Measurements from ENCODE around the gene BCAS3. TPM values are rescaled to one million over a fixed set of nuclear protein-coding genes. Genes with fewer than 3 reads are reported as not detected.

Gene BCAS3
- total RNA-seq, 1 experiment from 2014 or later: 14.3 TPM

DNA sequence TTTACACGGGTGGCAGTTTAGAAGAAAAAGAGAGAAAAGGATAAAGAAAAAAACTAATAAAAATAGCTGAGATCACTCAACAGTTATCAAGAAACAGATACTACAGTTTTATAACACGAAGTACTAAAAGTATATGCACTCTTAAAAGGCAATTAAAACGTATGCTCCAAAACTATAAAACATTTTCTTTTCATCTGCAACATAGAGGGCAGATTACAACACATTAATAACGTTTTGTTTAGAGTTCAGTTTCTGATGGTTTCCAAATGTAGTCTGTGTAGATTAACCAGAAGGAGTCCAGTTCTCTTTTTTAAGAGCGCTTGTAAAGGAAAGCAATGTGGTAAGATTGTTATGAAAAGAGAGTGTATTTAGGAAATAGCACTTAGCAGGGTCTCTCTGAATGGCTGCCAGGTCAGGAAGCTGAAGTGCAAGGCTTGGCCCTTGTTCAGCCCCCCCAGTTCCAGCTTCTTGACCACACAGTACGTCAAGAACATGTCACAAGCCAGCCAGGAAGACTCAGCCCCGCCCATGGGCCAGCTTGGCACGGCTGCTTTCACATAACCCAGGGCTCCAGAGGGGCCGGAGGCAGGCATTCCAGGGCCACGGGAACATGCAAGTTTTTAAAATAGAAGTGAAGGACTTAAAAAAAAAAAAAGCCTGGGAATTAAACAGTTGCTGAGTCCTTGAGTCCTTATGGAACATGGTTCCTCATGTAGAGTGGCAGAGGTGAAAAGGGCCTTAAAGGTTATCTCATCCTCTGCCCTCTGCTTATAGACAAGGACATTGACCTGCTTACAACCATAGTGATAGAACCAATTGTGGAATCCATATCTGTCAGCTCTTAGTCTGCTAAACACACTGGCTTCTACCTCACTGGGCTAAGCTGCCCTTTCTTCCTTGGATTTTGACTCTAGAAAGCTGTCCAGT, 574.6 kb downstream of the BCAS3 start:
- DNase-seq (ENCODE audit: low read depth in 1 of 2, low spot score in 2 of 2): peak; percentile 86 to 93
- Histone ChIP-seq H3K36me3 (no peaks in the 10 kb centered on the region), H3K9me3 (replicated peaks) (no peaks in the 10 kb centered on the region), H3K4me1 (replicated peaks) (peaks cover 37% of the 10 kb centered on the region), H3K4me3 (no peak overlapping the region), H3K27ac (peak overlapping the region; percentile 53), H3K27me3 (replicated peaks) (no peaks in the 10 kb centered on the region)

DNA sequence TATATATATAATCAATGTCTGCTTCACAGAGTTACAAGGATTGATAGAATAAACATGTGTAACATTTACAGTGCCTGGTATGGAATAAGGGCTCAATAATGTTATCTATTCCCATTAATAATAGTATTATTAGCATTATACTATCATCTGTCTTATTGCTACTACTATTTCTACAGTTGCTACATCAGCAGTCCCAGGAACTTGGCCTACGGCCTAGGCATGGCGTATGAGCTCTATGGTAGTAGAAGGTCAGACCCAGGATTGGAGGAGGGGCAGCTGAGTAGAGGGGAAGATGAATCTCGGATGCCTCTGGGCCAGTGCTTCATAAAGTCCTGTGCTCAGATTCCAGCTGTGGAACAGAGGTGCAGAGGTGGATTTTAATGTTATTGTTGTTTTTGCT, 575.7 kb downstream of the BCAS3 start:
- no peak overlapping the region for H3K27ac ChIP-seq
- no peak overlapping the region for H3K4me3 ChIP-seq
- no peak for DNase-seq (ENCODE audit: low read depth in 1 of 2, low spot score in 2 of 2)
- H3K27me3 ChIP-seq (replicated peaks): no peaks in the 10 kb centered on the region
- H3K4me1 ChIP-seq (replicated peaks): peaks cover 31% of the 10 kb centered on the region
- no peaks in the 10 kb centered on the region for H3K9me3 ChIP-seq (replicated peaks)
- no peaks in the 10 kb centered on the region for H3K36me3 ChIP-seq

DNA sequence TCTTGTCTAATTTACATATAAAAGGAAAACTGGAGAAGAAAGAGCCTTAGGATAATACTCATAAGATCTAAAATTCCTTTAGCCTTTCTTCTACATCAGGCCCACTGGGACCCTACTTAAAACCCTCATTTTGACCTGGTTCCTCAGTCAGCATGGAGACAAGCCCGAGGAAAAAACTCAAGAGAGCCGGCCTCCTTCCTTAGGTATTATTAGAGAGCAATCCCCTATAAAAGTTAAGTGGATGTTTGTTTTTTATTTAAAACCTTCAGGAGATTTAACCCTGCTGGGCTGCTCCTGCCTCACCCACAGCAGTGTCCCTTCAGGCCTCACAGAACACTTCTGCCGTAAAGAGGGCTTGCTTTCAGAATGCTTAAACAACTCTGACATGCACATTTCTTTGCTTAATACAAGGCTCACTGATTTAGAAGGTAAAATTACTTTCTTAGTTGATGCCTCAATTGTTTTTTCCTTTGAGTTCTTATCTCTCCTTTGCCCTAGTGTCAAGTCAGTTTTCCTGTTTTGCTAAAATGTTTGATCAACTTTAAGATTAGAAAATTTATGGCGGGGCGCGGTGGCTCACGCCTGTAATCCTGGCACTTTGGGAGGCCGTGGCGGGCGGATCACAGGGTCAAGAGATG, 576.4 kb downstream of the BCAS3 start:
- Histone ChIP-seq H3K27ac (no peak overlapping the region), H3K4me3 (no peak overlapping the region), H3K27me3 (replicated peaks) (no peaks in the 10 kb centered on the region), H3K4me1 (replicated peaks) (peaks cover 31% of the 10 kb centered on the region), H3K36me3 (no peaks in the 10 kb centered on the region), H3K9me3 (replicated peaks) (no peaks in the 10 kb centered on the region)
- DNase-seq (ENCODE audit: low read depth in 1 of 2, low spot score in 2 of 2): no peak

DNA sequence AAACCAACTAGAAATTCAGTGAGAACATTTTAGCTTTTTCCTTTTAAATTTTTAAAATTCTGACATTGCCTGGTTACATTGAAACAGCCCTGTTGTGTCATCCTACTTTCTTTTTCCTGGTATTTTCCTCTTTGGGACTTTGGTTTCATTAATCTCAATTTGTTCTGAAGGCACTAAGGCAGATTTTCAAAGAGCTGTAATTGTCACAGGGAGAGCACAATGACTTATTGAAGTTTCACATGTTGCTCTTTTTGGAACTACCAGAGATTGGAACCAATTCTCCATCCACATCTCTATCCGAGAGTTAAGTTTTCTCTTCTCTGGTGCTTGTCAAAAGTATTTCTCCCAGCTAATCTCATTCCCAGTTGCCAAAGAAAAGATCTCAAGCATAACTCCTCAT, 577.3 kb downstream of the BCAS3 start:
- no peak overlapping the region for H3K4me3 ChIP-seq

DNA sequence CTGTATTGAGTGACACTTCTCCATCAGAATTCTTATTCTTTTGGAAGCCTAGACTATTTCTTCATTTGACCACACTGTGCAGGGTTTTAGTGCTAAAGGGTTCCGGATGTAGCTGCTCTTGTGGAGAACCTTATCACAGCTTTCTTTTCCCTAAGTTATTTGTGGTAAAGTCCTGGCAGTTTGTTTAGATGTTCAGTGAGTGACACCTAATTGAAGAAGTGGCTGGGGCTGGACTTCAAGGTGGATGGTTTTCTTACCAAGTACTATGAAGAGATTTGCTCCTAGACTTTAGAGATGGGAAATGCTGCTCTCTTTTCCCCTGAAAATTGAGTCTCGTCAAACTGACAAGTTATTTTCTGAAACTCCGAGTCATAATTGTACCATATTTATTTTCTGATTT, 578.0 kb downstream of the BCAS3 start:
- no peak overlapping the region for H3K4me3 ChIP-seq
- no peaks in the 10 kb centered on the region for H3K9me3 ChIP-seq (replicated peaks)
- H3K4me1 ChIP-seq (replicated peaks): peaks cover 23% of the 10 kb centered on the region
- no peak for DNase-seq (ENCODE audit: low read depth in 1 of 2, low spot score in 2 of 2)
- H3K27me3 ChIP-seq (replicated peaks): no peaks in the 10 kb centered on the region
- H3K27ac ChIP-seq: no peak overlapping the region
- no peaks in the 10 kb centered on the region for H3K36me3 ChIP-seq

More for the DNA sequence above, 577.3 kb downstream of the BCAS3 start:
- Histone ChIP-seq H3K9me3 (replicated peaks) (no peaks in the 10 kb centered on the region), H3K36me3 (no peaks in the 10 kb centered on the region), H3K27ac (no peak overlapping the region), H3K4me1 (replicated peaks) (peaks cover 31% of the 10 kb centered on the region), H3K27me3 (replicated peaks) (no peaks in the 10 kb centered on the region)
- no peak for DNase-seq (ENCODE audit: low read depth in 1 of 2, low spot score in 2 of 2)

DNA sequence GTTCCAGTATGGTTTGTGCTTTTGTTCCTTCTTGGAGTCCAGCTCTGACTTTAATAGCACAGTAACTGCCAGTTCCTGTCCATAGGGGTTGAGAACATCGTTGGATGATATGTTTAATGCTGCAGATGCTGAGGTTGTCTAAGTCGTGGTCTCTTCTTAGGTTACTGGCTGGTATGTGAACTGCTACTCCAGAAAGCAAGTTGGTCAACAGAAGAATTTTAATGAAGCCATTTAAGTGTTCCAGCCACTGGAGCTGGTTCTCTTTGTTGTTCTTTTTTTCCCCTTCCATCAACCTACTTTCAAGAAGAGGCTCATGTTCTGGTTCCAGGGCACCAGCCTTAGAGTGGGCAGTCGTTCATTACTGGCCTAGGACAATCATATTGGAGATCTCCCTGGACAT, 581.7 kb downstream of the BCAS3 start:
- Histone ChIP-seq H3K27me3 (replicated peaks) (no peaks in the 10 kb centered on the region), H3K4me3 (no peak overlapping the region), H3K27ac (no peak overlapping the region), H3K9me3 (replicated peaks) (no peaks in the 10 kb centered on the region), H3K4me1 (replicated peaks) (no peaks in the 10 kb centered on the region), H3K36me3 (no peaks in the 10 kb centered on the region)
- no peak for DNase-seq (ENCODE audit: low read depth in 1 of 2, low spot score in 2 of 2)

DNA sequence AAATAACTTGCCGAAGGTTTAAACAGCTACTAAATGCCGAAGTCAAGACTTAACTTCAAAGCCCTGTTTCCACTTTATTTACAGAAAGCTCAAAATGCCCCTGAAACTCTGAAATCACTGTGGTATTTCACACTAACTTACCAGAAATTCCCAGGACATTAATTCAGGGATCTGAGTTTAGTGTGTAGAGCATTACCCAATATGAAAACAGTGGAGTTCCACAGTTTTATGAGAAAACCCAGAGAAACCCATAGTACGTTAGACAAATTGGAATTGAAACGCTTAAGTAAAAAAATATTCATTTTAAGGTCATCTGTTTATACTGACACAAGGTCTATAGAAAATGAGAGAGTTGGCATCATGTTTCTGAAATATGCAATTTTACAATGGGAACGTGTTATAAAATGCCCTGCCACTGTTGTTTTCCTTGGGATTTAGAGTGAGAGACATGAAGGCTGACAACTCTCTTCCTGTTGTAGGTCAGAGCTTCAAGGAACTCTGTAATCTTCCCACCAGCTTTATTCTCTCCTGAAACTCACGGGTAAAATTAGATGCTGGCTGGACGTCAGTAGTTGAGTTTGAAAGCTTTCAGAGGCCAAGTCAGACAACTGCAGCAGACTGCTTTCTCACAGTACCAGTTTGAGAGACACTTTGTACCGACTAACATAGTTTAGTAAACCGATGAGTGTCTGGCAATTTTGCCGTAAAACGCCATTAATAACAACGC, 582.6 kb downstream of the BCAS3 start:
- Histone ChIP-seq H3K36me3 (no peaks in the 10 kb centered on the region), H3K27me3 (replicated peaks) (no peaks in the 10 kb centered on the region), H3K4me3 (no peak overlapping the region), H3K4me1 (replicated peaks) (no peaks in the 10 kb centered on the region), H3K27ac (no peak overlapping the region), H3K9me3 (replicated peaks) (no peaks in the 10 kb centered on the region)
- no peak for DNase-seq (ENCODE audit: low read depth in 1 of 2, low spot score in 2 of 2)

DNA sequence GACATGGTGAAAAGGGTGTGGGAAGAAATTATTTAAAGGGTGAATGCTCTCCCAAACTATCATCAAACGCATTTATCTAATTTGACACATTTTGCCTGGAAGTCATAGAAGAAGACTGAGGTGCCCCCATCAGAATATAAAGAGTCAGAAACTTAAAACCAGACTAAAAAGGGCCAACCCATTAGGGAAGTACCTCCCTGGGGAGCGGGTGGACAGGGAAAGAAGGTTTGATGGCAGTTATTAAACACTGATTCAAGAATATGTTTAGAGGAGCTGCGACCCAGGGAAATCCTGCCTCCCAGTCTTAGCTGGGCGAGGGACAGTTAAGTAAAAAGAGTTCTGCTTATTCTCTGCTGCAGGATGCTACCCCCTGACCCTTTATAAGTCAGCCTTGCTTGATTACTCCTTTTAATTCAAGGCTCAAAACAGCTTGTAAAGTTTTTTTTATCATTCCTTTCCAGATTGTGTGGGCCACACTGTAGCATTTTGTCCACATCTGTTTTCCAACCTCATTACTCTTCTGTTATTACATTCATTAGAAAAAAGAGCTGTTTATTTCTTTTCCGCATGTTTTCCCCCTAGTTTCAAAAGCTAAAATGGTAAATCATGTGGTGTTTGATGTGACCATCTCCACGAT, 583.5 kb downstream of the BCAS3 start:
- Histone ChIP-seq H3K9me3 (replicated peaks) (no peaks in the 10 kb centered on the region), H3K27ac (no peak overlapping the region), H3K36me3 (no peaks in the 10 kb centered on the region), H3K27me3 (replicated peaks) (no peaks in the 10 kb centered on the region), H3K4me1 (replicated peaks) (no peaks in the 10 kb centered on the region), H3K4me3 (no peak overlapping the region)
- DNase-seq (ENCODE audit: low read depth in 1 of 2, low spot score in 2 of 2): no peak

DNA sequence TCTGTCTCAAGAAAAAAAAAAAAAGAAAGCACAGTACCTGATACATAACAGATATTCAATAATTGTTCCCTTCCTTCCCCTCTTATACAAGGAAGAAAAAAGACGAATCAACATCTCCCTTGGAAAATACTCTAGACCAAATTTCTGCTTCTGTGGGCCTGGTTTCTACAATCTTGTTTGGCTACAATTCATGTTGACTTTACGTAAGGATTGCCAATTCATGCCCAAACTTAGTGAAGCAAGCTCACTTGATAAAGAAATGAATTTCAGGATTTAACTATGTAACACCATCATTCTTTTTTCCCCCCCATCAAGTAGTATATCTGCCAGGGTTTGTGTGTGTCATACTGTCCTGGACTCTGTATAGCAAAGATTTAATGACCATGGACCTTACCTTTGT, 587.7 kb downstream of the BCAS3 start:
- no peaks in the 10 kb centered on the region for H3K27me3 ChIP-seq (replicated peaks)
- no peaks in the 10 kb centered on the region for H3K9me3 ChIP-seq (replicated peaks)
- H3K4me1 ChIP-seq (replicated peaks): no peaks in the 10 kb centered on the region
- no peak overlapping the region for H3K4me3 ChIP-seq
- no peak overlapping the region for H3K27ac ChIP-seq
- no peak for DNase-seq (ENCODE audit: low read depth in 1 of 2, low spot score in 2 of 2)
- no peaks in the 10 kb centered on the region for H3K36me3 ChIP-seq

DNA sequence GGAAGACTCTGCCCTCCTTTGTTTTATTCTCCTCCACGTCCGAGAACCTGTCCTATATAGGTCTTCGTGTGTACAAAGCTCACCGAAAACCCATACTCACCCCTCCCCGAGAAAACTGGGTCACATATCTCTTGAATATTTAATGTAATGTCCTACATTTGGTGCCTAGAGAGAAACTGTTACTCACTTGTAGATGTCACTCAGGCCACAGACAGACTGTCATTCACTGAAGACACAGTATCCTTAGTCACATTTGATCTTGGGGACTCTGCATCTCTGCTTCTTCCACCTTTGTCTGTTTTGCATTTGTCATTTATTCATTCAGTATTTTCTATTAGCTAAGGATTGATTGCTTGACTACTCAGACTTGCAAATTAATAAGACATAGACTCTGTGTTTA, 590.2 kb downstream of the BCAS3 start:
- H3K27ac ChIP-seq: no peak overlapping the region
- DNase-seq (ENCODE audit: low read depth in 1 of 2, low spot score in 2 of 2): no peak
- no peaks in the 10 kb centered on the region for H3K27me3 ChIP-seq (replicated peaks)
- H3K4me3 ChIP-seq: no peak overlapping the region
- H3K4me1 ChIP-seq (replicated peaks): no peaks in the 10 kb centered on the region
- H3K36me3 ChIP-seq: no peaks in the 10 kb centered on the region
- no peaks in the 10 kb centered on the region for H3K9me3 ChIP-seq (replicated peaks)

DNA sequence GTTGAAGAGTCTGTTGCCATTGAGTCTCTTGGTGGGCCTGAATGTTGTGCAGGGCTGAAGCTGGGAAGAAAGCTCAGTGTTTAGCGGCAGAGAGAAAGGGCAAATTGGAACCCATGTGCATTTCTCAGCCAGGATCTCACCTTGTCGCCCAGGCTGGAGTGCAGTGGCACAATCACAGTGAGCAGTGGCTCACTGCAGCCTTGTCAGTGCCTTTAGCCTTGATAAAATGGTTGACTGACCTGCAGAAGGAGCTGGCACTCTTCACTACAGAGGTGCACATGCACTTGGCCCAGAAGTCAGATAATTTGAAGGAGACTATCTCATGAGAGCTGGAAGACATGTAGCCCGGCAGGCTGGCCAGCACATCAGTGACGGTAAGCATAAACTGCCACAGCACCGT, 597.7 kb downstream of the BCAS3 start:
- H3K4me1 ChIP-seq (replicated peaks): no peaks in the 10 kb centered on the region
- H3K9me3 ChIP-seq (replicated peaks): no peaks in the 10 kb centered on the region
- H3K27me3 ChIP-seq (replicated peaks): no peaks in the 10 kb centered on the region
- H3K27ac ChIP-seq: no peak overlapping the region
- no peak overlapping the region for H3K4me3 ChIP-seq
- DNase-seq (ENCODE audit: low read depth in 1 of 2, low spot score in 2 of 2): no peak
- H3K36me3 ChIP-seq: no peaks in the 10 kb centered on the region

DNA sequence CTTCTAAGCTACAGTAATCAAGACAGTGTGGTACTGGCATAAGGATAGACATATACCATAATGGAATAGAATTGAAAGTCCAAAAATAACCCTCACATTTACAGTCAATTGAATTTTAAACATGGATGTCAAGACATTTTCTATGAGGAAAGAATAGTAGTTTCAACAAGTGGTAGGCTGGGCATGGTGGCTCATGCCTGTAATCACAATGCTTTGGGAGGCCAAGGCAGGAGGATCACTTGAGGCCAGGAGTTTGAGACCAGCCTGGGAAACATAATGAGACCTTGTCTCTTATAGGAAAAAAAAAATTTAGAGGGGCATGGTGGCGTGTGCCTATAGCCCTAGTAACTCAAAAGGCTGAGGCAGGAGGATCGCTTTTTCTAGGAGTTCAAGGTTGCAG, 599.2 kb downstream of the BCAS3 start:
- Histone ChIP-seq H3K9me3 (replicated peaks) (no peaks in the 10 kb centered on the region), H3K27ac (no peak overlapping the region), H3K4me3 (no peak overlapping the region), H3K36me3 (no peaks in the 10 kb centered on the region), H3K4me1 (replicated peaks) (no peaks in the 10 kb centered on the region), H3K27me3 (replicated peaks) (no peaks in the 10 kb centered on the region)
- no peak for DNase-seq (ENCODE audit: low read depth in 1 of 2, low spot score in 2 of 2)

DNA sequence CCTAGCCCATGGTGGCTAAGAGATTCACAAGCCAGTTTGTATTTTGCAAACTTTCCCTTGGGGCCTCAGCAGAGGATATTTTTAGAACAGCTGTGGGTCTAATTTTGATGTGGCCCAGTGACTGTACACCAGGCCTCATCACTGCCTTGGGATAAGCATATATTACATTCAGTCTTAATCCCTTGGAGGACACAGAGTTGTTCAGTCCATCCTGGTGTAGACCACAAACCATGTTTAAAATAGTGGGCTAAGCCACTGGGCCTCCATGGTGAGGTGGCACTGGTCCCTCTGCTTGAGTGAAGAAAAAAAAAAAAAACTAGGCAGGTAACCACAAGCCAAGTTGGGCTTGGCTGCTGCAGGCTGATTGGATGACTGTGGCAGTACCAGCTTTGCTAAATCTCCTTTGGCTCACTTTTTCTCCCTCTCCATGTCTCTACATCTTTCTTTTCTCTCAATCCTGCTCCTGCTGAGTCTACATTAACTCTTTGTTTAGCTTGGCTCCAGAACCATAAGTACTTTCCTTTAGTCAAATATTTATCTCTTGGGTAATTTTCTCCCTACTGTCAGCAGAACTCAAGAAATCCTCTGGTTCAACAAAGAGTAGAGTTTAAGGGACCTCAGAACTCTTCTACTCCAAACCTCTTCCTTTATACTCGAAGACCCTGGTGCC, 602.0 kb downstream of the BCAS3 start:
- H3K27me3 ChIP-seq (replicated peaks): no peaks in the 10 kb centered on the region
- no peak overlapping the region for H3K27ac ChIP-seq
- DNase-seq (ENCODE audit: low read depth in 1 of 2, low spot score in 2 of 2): no peak
- no peaks in the 10 kb centered on the region for H3K36me3 ChIP-seq
- no peak overlapping the region for H3K4me3 ChIP-seq
- H3K9me3 ChIP-seq (replicated peaks): no peaks in the 10 kb centered on the region; the same call in 1 of the 2 replicates
- peaks cover 14% of the 10 kb centered on the region for H3K4me1 ChIP-seq (replicated peaks)

Measured in SJSA1 (cell line).